GM18870 (cell line): ENCODE measurements around the gene CCDC117.

Experiments
- ATAC-seq: cut with Tn5 transposase; IDR thresholded peaks from one replicate; pipeline ENCODE4 v1.9.1; 2021; ENCODE audit warnings: moderate library complexity; ENCODE audit not compliant: unreplicated experiment

Gene CCDC117

DNA sequence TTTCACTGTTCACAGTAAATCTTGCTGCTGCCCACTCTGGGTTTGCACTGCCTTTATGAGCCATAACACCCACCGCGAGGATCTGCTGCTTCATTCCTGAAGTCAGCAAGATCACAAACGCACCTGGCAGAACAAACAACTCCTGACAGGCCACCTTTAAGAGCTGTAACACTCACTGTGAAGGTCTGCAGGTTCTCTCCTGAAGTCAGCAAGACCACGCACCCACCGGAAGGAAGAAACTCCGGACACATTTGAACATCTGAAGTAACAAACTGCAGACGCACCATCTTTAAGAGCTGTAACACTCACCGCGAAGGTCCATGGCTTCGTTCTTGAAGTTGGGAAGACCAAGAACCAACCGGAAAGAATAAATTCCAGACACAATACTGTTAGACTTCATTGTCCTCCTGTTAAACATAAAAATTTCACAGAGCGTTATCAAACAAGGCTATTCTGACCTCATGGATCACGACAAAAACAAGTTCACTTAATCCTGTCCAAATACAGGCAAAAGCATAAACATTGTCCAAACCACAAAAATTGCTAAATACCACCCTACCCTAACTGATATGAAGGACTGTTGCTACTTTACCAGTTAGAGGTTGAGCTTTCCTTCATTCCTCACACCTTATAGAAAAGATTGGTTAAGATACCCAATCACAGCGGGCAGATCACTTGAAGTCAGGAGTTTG is 3.0 kb upstream of the CCDC117 start:
- no peak for ATAC-seq

DNA sequence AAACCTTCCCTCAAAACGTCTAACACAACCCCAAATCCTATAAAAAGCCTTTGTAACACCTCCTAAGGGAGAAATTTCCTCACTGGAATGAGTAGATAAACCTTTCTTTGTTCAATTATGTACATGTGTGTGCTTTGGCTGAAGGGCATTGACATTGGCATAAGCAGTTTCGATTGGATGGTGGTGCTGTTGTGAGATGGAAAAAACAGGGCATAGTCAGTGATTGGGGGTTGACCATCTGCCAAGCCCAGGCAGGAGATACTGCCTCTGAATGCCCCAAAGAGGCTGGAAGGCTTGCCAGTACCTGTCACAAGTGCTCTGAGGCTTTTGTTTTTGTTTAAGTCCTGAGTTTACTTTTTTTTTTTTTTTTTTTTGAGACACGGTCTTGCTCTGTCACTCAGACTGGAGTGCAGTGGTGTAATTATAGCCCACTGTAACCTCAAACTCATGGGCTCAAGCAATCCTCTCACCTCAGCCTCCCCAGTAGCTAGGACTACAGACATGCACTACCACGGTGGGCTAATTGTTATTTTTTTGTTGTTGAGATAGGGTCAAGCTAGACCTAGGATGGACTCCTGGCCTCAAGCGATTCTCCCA is 1.2 kb upstream of the CCDC117 start:
- no peak for ATAC-seq

DNA sequence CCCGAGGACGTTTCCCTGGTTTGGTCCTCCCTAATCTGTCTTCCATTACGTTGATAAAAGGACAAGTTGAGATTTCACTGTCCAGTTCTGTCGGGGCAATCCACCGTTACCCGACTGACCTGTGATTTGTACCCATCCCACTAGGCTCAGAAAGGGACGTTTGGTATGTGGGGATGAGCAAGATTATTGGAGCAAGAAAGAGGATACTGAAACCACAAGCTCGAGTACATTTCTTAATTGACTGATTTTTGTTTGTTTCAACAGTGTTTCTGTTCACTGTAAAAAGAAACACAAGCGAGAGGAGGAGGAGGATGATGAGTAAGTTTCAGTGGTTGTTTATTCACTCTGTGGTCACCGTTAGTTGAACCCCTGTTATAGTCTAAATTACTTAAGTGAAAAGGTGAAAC is 969 bp downstream of the CCDC117 start:
- peak; percentile 26 for ATAC-seq

DNA sequence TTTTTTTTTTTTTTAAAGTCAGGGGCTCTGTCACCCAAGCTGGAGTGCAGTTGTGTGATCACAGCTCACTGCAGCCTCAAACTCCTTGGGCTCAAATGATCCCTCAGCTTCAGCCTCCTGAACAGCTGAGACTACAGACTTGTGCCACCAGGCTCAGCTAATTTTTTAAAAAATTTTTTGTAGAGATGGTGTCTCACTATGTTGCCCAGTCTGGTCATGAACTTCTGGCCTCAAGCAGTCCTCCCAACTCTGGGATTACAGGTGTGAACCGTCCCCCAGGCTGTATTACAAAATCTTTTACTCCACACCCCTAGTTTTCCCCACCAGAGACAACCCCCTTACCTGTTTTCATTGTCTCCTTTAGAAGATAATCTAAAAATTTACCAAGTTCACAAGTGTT is 1.9 kb downstream of the CCDC117 start:
- ATAC-seq = no peak

DNA sequence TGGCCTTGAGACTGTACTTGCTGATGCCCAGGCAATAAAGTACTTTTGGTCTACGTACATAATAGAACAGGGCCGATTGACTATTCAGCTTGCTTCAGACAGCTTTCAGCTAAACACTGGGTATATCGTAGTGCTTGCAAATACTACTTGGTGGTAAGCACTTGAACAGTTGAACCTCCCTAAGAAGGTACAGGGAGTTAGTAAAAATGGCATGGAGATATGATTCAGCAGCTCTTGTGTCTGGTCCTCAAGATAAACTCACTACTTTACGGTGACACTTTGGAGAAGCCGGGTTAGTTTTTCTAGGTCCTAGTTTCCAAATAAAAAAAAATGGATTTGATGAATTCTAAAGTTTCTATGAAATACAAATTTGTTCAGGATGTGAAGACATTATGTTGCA is 7.3 kb downstream of the CCDC117 start:
- ATAC-seq = no peak

DNA sequence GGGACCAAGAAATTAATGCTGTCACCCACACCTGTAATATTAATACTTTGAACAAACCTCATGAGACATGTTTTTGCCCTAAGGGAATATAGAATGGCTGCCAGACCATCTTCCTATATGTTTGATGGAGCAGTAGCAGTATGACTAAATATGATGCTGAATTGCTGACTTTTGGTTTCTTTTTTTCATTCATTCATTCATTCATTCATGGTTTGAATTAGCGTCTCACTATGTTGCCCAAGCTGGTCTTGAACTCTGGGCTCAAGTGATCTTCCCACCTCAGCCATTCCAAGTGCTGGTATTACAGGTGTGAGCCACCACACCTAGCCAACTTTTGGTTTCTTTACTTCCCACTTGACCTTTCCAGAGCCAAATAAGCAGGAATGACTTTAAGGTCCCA is 7.8 kb downstream of the CCDC117 start:
- ATAC-seq = no peak

DNA sequence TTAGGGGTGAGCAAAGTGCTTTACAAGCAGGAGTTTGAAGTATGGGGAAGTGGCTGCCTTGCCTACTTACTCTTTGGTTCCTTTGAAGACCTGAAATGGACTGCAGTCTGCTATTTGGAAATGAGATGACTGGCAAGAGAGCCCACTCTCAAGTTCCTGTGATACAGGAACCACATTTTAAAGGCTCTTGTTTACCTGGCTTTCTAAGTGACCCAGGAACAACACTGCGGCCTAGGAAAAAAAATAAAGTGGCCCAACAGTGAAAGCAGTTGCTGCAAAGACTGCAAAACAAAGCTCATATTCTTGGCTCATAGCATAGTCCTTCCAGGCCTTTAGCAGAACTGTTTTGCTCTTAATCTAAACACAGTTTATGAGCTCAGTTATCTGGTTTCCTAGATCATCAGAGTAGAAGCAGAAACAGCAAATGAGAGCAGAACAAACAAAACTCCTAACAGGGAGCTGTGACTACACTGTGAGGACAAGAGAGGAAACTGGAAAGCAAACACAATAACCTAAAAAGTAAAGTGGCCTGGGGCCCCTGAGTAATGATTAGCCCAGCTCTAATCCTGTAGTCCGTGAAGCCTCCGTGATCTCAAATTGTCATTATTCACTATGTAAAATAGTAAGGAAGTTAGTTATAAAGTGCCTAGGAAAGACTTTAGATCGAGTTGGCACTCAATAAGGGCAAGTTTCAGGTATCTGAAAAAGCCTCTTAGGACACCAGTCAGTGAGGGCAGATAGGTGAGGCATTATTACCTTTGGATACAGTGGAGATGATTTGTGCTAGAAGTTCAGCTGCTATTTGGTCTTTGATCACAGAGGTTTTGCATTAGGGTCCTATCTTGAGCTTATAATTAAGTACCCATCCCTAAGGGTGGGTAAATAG is 11.5 kb downstream of the CCDC117 start:
- no peak for ATAC-seq

DNA sequence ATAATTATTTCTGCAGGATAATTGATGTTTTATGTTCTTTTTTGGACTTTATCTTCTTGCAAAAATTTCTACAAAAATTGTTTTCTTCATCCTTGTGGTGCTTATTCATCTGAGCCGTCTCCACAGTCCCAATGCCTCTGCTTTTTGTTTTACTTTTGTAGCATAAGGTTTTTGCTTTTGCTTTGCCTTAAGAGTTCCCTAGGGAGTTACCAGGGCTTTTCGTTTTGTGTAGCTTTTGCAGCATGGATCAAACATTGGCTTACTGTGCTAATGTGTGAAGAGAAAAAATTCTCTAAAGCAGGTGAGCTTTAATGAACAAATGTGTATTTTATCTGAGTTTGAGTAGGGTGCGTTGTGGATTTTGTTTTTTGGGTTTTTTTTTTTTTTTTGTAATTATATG is 16.1 kb downstream of the CCDC117 start:
- no peak for ATAC-seq

DNA sequence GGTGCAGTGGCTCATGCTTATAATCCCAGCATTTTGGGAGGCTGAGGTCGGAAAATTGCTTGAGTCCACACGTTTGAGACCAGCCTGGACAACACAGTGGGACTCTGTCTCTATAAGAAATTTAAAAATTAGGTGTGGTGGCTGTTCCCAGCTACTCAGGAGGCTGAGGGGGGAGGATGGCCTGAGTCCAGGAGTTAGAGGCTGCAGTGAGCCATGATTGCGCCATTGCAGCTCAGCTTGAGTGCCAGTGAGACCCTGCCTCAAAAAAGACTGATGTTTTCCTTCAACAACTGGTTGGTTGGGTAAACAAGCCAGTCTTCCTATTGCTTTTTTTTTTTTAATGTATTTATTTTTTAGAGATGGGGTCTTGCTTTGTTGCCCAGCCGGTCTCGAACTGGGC is 18.6 kb downstream of the CCDC117 start:
- ATAC-seq = no peak

DNA sequence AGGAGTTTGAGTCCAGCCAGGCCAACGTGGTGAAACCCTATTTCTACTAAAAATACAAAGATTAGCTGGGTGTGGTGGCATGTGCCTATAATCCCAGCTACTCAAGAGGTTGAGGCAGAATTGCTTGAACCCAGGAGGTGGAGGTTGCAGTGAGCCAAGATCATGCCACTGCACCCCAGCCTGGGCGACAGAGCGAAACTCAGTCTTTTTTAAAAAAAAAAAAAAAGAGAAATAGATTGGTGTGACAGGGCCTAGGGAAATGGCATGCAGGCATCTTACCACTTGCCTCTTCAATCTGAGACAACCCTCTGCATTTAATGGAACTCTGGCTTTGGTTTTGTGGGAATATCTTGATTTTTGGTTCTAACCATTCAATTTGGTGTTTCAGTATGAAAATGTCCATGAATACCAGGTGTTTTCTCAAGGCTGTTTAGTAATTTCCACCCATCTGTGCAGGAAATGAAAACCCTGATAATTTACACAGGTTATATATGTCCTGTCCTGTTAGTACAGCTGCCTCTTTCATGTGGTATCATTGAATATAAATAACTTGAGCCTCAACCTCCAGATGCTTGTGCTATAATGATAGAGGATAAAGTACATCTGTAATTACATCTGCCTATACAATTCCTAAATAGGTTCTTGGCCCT is 19.5 kb downstream of the CCDC117 start:
- peak; percentile 43 for ATAC-seq

DNA sequence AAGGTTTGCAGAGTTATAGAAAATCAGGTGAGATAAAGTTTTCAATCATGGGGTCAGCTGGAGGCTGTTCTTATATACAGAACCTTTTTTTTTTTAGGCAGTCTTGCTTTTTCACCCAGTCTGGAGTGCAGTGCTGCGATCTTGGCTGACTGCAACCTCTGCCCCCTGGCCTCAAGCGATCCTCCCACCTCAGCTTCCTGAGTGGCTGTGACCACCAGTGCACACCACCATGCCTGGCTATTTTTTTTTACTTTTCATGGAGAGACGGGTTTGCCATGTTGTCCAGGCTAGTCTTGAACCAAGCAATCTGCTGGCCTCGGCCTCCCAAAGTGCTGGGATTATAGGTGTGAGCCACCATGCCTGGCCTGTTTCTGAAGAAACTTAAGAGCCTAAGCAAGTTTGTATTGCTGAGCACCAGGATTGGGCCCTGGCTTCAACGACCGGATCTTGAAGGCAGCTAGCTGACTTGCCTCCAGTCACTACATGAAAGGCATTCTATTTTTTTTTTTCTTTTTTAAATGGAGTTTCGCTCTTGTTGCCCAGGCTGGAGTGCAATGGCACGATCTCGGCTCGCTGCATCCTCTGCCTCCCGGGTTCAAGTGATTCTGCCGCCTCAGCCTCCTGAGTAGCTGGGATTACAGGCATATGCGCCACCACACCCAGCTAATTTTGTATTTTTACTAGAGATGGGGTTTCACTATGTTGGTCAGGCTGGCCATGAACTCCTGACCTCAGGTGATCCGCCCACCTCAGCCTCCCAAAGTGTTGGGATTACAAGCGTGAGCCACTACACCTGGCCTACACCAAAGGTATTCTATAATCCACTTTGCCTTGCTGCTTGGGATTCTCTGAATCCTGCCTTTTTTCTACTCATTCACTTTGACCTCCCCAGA is 20.2 kb downstream of the CCDC117 start:
- ATAC-seq = peak; percentile 19

DNA sequence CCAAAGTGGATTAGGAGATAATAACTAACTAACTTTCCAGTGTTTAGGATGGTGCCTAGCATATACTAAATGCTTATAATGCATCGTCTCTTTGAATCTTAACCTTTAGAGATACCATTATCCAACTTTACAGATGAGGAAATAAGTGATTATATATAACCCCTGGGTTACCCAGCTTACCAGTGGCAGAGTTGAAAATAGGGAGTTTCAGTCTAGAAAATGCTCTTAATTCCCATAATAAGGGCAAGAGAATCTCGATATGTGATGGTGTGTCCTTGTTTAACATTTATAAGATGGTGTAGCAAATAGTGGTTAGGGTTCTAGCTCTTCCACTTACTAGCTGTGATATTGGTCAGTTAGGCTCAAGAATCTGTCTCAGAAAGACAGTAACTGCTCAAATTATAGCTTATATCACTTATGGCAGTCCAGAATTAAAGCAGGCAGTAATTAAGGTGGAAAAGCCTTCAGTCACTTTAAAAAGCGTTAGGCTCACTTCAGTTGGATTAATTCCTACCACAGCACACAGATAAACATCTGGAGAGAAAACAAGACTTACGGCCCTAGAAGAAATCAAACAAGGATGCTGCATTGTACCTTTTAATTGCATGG is 21.6 kb downstream of the CCDC117 start:
- ATAC-seq = no peak

DNA sequence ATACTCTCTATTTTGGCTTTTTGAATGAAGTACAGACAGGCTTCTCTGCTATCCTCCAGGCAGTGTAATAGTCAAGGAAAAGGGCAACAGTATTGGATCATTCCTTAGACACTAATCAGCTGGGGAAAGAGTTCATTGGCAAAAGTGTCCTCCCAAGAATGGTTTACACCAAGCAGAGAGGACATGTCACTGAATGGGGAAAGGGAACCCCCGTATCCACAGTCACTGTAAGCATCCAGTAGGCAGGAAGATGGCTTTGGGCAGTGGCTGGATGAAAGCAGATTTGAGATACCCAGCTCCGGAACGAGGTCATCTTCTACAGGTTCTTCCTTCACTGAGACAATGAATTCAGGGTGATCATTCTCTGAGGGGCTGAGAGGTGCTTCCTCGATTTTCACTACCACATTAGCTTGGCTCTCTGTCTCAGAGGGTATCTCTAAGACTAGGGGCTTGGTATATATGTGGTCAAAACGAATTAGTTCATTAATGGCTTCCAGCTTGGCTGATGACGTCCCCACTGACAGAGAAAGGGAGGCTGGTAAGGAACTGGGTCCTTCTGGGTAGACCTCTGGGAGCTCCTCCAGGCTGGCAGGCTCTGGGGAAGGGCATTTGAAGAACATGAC is 22.7 kb downstream of the CCDC117 start:
- ATAC-seq = no peak

DNA sequence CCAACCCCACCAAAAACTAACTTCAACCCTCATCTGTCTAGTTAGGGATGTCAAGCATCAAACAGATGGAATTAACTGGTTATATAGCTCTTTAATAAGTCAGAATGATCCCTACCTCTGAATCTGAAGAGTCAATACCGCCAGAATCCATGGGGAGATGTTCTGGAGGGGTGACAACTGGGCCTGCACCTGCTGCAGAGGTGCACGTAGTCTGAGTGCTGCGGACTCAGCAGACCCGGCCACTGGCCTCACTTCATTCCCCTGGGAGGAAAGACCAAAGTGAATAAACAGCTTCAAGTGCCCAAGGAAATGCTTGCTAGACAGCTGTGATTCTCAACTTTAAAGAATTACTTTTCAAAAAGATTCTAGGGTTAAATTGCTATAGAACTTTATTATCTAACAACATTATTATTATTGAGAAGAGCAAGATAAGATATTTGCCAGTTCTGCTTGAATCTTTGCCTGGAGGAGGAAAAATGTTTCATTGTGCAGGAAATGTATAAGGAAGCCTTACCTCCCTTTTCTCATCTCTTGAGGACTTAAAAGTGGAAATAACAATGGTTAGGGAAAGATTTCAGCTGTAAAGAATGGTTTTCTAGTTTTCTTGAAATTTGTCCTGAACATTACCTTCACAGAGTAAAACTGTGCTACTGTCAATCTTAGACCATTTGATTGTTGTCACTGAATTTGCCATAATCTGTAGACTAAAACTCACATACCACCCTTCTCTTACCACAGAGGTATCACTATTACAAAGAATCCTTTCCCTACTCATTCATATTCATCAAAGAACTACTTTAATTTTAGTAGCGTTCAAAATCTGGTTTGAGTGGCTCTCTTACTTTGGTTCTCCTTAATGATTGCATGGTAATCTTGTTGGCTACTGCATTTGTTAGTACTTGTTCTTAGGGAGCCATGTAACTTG is 23.7 kb downstream of the CCDC117 start:
- no peak for ATAC-seq

DNA sequence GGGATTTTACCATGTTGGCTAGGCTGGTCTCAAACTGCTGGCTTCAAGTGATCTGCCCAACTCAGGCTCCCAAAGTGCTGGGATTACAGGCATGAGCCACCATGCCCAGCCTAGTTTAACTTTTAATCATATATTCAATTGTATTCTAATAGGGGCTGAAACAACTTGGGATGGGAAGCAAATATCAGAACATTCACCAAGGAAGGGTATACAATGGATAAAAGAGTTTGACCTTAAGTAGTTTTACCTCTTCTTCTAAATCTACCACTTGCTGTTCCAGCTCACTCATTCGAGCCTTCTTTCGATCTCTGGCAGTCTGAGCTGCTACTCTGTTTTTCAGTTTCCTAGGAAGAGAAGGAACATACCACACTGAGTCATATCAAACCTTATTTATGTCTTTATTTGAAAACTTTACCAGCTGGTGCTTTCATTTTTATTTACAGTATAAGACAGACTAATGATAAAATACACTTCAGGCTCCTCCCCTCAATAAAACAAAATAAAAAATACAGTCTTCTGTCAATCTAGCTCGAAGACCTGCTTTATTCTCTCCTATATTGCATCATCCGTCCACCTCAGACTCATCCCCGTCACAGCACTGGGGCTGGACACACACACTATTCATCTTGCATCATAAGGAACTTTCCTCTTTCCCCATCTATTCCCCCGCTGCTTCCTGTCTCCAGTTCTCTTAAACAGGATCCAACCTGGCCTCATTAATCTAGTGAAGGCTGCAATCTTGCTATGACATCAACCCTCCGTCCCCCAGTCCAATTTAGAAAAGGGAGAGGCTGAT is 26.5 kb downstream of the CCDC117 start:
- no peak for ATAC-seq

DNA sequence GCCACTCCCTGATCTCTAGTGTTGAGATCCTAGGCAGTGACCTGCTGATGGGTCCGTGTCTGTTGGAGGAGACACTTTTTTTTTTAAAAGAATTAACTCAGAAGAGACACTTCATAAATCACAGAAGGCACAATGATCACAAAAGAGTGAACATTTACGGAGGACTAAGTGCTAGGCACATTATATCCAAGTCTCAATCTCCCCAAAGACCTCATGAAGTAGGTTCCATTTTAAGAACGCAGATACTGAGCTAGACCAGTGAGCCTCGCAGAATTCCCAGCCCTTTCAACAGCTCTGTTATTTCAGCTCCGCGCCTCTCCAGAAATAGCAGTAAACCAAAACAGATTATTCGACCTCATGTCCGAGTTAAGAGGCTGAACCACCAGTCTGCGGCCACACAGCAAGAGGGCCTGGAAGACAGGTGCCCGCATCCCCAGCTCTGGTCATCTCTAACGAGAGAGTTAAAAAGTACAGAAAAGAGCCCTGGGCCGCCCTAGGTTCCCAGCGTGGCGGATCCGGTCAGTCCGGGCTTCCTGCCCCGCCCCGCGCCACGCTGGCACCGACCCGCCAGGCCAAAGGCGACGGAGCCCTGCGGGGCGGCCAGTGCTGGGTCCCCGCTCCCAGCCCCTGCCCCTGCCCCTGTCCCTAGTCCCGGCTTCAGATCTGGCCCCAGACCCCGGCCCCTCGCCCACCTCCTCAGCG is 27.3 kb downstream of the CCDC117 start:
- ATAC-seq = no peak
